MCF 10A (cell line): Measurements from ENCODE around the gene ILF2. TPM values are rescaled to one million over a fixed set of nuclear protein-coding genes. Genes with fewer than 3 reads are reported as not detected.

ENCODE experiments used
- BruUV-seq: library from RNA; stranded (reverse); fragments of 400-500 nt; replicated peaks from 2 replicates; lab custom pipeline; 2021; lab: Mats Ljungman, UMichigan
- CTCF ChIA-PET: fragments of 300-600 bp; sonication (Branson Sonifier 250); formaldehyde crosslinking; extraction: SDS; loops from one replicate; lab custom pipeline; 2021; ENCODE audit warnings: antibody characterized with exemption, inconsistent platforms; lab: Yijun Ruan, JAX
- POLR2A ChIA-PET: fragments of 300-600, 350-650 bp; sonication (Branson Sonifier 250); formaldehyde crosslinking; extraction: SDS; loops from one replicate; lab custom pipeline; 2020; ENCODE audit warnings: antibody characterized with exemption, inconsistent platforms; lab: Yijun Ruan, JAX
- DNase-seq: peaks from one replicate; pipeline ENCODE4 v3.0.0-alpha.2; 2018; ENCODE audit not compliant: unreplicated experiment
- H3K27ac Mint-ChIP-seq: one replicate; pipeline ENCODE4 v1.8.0; 2022; ENCODE audit warnings: mild to moderate bottlenecking, low read depth, mixed read lengths; ENCODE audit not compliant: unreplicated experiment
- H3K27me3 Mint-ChIP-seq: one replicate; pipeline ENCODE4 v1.8.0; 2022; ENCODE audit warnings: mixed read lengths; ENCODE audit not compliant: insufficient read depth, unreplicated experiment
- H3K36me3 Mint-ChIP-seq: one replicate; pipeline ENCODE4 v1.8.0; 2022; ENCODE audit warnings: mild to moderate bottlenecking, moderate library complexity, mixed read lengths; ENCODE audit not compliant: insufficient read depth, unreplicated experiment
- H3K4me1 Mint-ChIP-seq: one replicate; pipeline ENCODE4 v1.8.0; 2022; ENCODE audit warnings: mixed read lengths; ENCODE audit not compliant: insufficient read depth, unreplicated experiment
- H3K4me3 Mint-ChIP-seq: one replicate; pipeline ENCODE4 v1.8.0; 2022; ENCODE audit warnings: mild to moderate bottlenecking, moderate library complexity, mixed read lengths; ENCODE audit not compliant: unreplicated experiment
- H3K9me3 Mint-ChIP-seq: one replicate; pipeline ENCODE4 v1.8.0; 2022; ENCODE audit warnings: mixed read lengths; ENCODE audit not compliant: unreplicated experiment
- intact Hi-C: fragments of 100-400 bp; cut with micrococcal nuclease; formaldehyde crosslinking; loops from 2 replicates; pipeline ENCODE4 v1.14.1; 2022
- total RNA-seq: library from RNA; stranded (reverse); gene quantifications from 2 replicates; pipeline ENCODE4 v1.2.3, GENCODE V29; 2022
- TF ChIP-seq, protein P1 (sequence below): fragments of 200-600 bp; IDR thresholded peaks from one replicate; pipeline ENCODE4 v1.8.0; 2022; ENCODE audit warnings: antibody characterized with exemption, mild to moderate bottlenecking; ENCODE audit not compliant: unreplicated experiment

ILF2 gene
- total RNA-seq, 1 experiment from 2014 or later, result 348 TPM

GRCh38 chr1:153652805-153653500 lies 17.8 kb downstream of the ILF2 start:
- CTCF ChIA-PET, result interaction anchor here (0.6 to 2.4 kb wide), 8 partner anchors 9 to 375 kb away, joined by 3 to 16 read pairs (median 3); partner anchors contain the start of gene S100A6
- TF ChIP-seq, protein P1, sequence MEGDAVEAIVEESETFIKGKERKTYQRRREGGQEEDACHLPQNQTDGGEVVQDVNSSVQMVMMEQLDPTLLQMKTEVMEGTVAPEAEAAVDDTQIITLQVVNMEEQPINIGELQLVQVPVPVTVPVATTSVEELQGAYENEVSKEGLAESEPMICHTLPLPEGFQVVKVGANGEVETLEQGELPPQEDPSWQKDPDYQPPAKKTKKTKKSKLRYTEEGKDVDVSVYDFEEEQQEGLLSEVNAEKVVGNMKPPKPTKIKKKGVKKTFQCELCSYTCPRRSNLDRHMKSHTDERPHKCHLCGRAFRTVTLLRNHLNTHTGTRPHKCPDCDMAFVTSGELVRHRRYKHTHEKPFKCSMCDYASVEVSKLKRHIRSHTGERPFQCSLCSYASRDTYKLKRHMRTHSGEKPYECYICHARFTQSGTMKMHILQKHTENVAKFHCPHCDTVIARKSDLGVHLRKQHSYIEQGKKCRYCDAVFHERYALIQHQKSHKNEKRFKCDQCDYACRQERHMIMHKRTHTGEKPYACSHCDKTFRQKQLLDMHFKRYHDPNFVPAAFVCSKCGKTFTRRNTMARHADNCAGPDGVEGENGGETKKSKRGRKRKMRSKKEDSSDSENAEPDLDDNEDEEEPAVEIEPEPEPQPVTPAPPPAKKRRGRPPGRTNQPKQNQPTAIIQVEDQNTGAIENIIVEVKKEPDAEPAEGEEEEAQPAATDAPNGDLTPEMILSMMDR, result no peak
- Mint-ChIP-seq H3K4me3 (peak overlapping the region; percentile 28), H3K27me3 (no peaks in the 10 kb centered on the region), H3K27ac (peak overlapping the region; percentile 85), H3K4me1 (peaks cover 8% of the 10 kb centered on the region), H3K36me3 (peaks cover 9% of the 10 kb centered on the region), H3K9me3 (no peaks in the 10 kb centered on the region)
- no TSS peak for BruUV-seq
- intact Hi-C loops, result no loop called here
- POLR2A ChIA-PET, result interaction anchor here (0.6 to 46.1 kb wide), 12 partner anchors 9 to 175 kb away, joined by 3 to 1272 read pairs (median 9); partner anchors contain the start of genes CHTOP, ILF2, INTS3 and S100A1
- DNase-seq, result peak; percentile 56

- Mint-ChIP-seq H3K9me3 (no peaks in the 10 kb centered on the region), H3K4me3 (no peak overlapping the region), H3K36me3 (peaks cover 18% of the 10 kb centered on the region), H3K27me3 (no peaks in the 10 kb centered on the region), H3K27ac (no peak overlapping the region), H3K4me1 (peaks cover 8% of the 10 kb centered on the region)
- DNase-seq, result no peak
- intact Hi-C loops, result no loop called here
- ChIA-PET CTCF (interaction anchor here (0.7 to 2.4 kb wide), 5 partner anchors 34 to 141 kb away, joined by 4 to 16 read pairs (median 6); no protein-coding TSS in a partner anchor), POLR2A (interaction anchor here (0.8 to 46.1 kb wide), 10 partner anchors 9 to 339 kb away, joined by 3 to 1272 read pairs (median 9); partner anchors contain the start of genes CHTOP, ILF2, RPS27 and S100A1)
- TF ChIP-seq, protein P1, result no peak
- no TSS peak for BruUV-seq
Observed at GRCh38 chr1:153651771-153652170, 19.0 kb downstream of the ILF2 start.

- no TSS peak for BruUV-seq
- peak; percentile 54 for DNase-seq
- Mint-ChIP-seq H3K4me1 (peaks cover 13% of the 10 kb centered on the region), H3K9me3 (no peaks in the 10 kb centered on the region), H3K36me3 (peaks cover 38% of the 10 kb centered on the region), H3K27me3 (no peaks in the 10 kb centered on the region), H3K27ac (peak overlapping the region; percentile 10), H3K4me3 (no peak overlapping the region)
- POLR2A ChIA-PET, result interaction anchor here (0.7 to 46.1 kb wide), 8 partner anchors 9 to 125 kb away, joined by 3 to 1272 read pairs (median 14); partner anchors contain the start of genes CHTOP, S100A1, S100A13 and S100A14
- intact Hi-C loops, result no loop called here
- TF ChIP-seq, protein P1, result no peak
- CTCF ChIA-PET, result interaction anchor here (0.7 to 1.8 kb wide), 2 partner anchors 11 to 60 kb away, joined by 3 to 4 read pairs; no protein-coding TSS in a partner anchor
Observed at GRCh38 chr1:153649863-153650235, 20.9 kb downstream of the ILF2 start.
